ENCODE measurements around the gene CTTN.
"Not testable (repeated sequence)": the region's sequence is repeated elsewhere in the genome, so short reads cannot be mapped to it uniquely, and the experiment has no call there.

CTTN gene

DNA sequence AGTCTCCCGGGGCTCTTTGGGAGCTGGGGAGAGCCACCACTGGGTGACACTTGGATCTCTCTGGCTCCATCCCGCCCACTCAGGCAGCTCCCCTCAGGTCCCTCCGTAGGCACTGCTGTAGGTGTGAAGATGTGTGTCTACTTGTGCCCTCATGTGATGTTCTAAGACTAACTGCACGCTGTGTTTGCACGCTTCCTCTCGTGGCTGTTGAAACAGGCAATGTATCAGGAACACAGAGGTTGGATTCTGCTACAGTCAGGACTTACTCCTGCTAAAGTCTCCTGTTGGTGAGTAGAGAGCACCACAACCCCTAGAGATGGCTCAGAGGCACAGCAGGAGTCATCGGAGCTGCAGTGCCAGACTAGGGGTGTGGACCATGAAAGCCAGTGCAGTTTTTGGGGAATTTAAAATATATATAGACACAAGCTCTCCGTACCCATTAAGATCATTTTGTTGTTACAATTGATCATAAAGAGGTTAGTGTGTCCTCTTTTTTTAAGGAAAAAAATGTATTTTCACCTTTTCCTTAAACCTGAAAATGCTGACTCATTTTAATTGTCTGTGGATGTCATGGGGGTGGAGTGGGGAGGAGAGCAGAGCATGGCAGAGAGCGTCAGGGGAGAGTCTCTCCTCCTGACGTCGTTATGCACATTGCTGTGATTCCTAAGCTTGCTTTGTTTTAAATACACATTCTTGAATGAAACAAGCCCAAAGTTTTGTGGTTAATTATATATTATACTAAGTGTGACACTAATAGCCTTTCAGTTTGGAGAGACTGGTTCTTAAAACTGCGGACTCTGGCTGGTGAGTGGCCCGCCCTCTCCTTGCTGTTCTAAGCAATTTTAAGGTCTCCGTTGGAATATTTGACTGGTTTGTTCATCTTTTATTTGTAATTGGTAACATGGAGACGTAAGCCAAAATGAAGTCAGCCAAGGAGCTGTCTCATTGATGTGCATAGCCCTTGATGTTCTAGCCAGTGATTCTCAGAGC, 16.2 kb upstream of the CTTN start:
- peak; percentile 84 for DNase-seq

DNA sequence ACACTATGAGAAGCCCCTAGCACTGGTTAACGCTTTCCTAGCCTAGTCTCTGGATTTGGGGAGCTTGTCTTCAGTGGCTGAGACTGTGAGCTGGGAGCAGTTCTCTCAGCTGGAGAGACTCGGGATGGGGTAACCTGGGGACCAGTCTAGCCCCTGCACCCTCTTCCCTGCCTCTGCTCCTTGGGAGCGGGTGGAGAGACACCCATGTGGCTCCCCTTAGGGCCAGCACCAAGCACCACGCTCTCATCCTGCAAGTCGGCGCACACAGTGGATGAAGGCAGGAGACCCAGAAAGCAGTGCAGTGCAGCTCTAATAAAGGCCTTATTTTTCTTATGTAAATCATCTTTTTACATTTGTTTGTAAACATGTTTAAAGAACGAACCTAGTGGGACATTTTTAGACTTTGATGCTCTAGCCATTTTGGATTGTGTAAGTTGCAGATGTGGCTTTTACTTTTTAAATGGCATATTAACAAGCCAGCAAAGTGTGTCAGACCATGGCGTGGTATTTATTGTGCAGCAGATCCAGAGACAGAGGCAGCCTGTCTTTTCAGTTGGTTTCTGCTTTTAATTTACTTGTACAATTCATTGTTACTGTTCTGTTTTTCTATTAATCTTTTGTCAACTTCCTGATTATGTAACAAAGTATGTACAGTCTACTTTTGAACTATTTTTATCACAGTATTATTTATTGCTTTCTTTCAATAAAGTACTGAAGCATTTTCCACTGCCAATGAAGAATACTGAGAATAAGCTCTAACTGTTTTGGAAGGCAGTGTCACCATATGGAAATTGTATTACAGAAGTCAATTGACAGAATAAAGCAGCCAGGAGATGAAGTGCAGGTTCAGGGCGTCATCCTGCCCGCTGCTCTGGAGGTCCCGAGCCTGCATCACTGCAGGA, 14.4 kb upstream of the CTTN start:
- peak; percentile 12 for DNase-seq

DNA sequence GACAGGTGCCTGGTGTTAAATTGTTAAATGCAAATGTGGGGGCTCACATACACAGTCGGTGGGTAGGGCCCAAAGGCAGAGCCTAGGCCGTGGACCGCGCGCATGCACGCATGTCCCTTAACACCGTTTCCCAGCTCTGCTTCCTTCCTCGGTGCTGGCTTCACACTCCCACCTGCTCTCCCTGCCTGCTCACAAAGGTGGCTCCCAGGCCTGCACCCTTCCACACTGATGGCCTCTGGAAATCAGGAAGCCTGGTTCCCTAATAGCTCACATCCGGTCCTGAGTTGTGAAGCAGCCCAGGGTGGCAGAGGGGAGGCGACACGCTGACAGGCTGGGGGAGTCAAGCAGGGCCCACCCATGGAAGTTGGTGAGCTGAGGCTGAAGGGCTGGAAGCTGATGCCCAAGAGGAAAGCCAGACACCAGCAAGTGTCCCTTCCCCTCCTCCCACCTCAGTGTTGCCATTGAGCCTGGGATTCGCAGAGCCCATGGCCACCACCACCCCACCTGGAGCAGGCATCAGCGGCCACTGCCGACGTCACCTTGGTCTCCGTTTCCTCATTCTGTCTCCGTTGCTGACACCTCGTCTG, 13.7 kb upstream of the CTTN start:
- no peak for DNase-seq

DNA sequence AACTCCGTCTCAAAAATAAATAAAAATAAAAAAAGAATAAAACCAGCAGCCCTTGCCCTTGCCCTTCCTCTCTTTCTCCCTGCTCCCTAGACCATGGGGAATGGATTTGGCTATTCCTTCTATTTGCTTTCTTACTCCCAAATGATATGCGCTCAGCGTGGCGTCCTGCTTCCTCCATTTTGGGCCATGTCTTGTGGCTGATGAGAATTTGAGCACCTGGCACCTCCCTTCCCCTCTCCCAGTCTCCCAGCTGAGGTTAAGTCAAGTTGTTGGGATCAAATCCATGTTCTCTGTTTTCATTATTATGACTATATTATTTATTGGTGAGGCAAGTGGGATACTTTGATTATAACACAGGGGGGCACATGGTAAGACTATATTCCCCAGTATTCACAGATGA, 10.8 kb upstream of the CTTN start:
- no peak for DNase-seq

DNA sequence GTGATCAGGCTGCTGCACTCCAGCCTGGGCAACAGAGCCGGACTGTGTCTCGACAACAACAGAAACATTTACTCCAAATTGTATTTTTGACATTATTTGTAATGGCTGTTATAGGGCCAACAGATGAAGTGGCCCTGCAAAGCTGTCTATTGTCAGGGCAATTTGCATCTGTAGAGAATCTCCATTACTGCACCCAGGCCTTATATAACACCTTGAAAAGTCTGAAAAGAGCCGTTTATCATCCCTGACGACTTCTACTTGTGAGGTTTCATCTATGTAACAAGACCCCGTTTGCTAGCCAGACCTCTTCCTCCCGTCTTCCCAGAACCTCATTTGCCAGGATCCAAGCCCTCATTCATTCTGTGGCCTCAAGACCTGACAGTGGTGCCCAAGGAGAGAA, 9.1 kb upstream of the CTTN start:
- DNase-seq: no peak

DNA sequence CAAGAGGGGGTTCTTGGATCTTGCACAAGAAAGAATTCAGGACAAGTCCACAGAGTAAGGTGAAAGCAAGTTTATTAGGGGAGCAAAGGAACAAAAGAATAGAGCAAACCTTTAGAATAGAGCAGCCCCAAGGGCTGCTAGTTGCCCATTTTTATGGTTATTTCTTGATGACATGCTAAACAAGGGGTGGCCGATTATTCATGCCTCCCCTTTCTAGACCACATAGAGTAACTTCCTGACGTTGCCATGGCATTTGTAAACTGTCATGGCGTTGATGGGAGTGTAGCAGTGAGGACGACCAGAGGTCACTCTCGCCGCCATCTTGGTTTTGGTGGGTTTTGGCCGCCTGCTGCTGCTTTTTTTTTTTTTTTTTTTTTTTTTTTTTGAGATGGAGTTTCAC, 7.4 kb upstream of the CTTN start:
- not testable (repeated sequence) for DNase-seq

DNA sequence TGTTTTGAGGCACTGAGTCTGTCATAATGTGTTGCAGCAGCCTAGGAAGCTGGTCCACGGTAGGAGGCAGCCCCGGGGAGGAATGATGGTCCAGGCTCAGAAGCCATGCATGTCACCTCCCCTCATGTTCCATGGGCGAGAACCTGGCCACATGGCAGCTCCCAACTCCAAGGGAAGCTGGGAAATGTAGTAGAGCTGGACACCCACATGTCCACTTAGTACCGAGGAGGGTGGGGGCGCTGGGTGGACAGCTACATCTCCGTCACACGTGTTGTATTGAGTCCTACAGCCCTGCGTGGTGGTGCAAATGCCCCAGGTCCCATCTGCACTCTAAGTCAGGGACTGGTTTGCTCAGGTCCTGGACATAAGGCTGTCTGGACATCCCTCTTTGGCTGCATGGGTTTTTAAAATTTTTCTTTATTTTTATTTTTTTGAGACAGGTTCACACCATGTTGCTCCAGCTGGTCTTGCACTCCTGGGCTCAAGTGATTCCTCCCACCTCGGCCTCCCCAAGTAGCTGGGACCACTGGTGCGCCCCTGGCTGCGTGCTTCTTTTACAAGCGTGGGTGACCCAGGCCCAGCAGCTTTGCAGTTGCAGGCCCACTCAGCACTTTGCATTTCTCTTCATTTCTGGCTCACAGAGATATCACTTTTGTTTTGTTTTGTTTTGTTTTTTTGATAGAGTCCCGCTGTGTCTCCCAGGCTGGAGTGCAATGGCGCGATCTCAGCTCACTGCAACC, 3.9 kb upstream of the CTTN start:
- DNase-seq: no peak

DNA sequence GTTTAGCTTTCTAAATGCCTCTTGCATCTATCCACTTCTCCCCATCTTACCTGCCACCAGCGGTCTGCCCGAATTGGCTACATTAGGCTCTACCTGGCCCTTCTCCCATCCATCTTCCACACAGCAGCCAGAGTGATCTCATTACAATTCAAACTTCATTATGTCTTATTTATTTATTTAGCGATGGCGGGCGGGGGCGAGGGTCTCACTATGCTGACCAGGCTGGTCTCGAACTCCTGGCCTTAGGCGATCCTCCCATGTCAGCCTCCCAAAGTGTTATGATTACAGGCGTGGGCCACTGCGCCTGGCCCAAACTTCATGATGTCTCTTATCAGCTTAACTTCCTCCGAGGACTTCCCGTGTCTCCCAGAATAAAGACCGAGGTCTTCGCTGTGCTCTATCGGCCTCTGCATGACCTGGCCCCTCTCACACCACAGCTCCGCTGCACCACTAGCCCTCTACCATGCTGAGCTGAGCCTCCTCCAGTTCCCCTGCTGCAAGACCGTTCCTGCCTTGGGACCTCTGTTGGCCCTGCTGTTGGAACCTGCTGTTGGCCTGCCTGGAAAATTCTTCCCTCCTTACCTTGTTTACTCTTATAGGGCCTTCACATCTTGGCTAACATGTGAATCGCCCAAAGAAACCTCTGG, 870 bp upstream of the CTTN start:
- DNase-seq: peak; percentile 8

DNA sequence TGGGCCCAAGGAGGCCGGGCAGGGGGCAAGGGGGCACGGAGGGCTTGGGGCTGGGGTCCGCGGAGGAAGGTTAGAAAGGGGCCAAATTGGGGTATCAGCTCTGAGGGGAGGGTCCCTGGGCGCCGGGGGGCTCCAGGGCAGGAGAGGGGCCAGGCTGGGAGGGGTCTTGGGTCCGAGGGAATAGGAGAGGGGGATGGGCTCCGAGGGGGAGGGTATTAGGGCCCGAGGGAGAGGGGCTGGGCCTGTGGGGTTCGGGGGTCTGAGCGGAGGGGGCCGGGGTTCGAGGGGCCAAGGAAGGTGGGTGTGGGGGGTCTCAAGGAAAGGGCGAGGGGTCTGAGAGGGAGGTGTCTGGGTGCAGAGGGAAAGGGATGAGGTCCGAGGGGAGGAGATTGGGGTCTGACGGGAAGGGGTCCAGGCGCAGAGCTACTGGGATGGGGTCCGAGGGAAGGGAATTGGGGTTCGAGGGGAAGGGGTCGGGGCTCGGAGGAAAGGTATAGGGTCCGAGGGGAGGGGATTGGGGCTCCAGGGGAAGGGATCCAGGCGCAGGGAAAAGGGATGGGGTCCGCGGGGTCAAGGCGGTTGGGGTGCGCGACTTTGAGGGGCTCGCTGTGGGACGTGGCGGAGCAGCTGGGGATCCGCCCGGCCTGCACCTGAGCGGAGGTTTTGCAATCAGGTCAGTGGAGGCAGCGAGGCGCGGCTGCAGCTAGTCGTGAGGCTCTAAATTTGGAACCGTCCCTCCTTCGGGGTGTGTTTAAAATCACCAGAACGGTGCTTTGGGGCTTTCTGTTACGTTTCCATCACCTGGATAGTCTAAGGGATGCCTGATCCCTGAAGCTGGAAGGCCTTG, 728 bp downstream of the CTTN start:
- no peak for DNase-seq

DNA sequence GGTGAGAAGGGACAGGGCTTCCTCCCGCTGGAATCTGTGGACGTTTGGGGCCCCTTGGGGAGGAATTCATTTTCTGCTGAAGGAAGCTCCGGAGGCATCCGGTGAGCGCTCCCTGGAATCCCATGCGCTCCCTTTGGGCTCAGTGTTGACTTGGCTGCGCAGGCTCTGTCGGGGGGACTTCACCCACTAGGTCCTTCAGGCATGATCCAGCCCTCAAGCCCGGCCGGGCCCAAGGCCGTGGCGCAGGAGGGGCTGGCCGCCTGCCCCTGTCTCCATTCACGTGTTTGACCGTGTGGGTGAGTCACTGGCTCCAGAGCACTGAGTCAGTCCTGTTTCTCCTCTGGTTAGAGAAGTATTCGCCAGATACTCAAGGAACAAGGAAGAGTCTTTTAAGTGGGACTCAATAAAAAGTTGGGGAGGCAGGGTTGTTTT, 1.4 kb downstream of the CTTN start:
- DNase-seq: peak; percentile 95

DNA sequence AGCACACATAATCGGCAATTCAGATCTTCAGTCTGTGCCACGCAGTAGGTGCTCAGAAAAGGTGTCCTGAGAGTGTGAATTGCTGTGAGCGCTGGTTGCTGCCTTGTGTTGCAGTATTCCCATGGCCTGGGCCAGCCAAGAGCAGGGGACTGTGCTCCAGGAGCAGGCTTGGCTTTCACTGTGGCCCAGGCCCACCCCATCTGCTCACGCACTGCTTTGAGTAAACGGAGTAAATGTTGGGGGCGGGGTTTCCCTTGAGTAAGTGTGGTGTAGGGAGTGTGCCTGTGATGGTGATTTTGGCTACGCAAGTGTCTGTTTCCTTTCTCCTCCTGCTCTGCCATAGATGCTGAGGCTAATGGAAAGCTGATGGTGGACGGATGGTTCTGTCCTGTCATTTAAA, 2.3 kb downstream of the CTTN start:
- DNase-seq: no peak

DNA sequence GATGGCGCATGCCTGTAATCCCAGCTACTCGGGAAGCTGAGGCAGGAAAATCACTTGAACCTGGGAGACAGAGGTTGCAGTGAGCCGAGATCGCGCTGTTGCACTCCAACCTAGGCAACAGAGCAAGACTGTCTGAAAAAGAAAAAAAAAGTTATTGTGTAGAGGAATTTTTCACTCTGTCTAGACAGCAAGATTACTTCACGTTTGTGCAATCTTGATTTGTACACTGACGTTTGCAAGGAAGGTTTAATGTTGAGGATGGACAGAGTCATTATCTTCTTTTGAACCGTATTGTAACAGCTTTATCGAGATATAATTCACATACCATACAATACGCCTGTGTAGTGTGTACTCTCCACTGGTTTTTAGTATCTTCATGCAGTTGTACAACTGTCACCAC, 3.7 kb downstream of the CTTN start:
- DNase-seq: no peak

DNA sequence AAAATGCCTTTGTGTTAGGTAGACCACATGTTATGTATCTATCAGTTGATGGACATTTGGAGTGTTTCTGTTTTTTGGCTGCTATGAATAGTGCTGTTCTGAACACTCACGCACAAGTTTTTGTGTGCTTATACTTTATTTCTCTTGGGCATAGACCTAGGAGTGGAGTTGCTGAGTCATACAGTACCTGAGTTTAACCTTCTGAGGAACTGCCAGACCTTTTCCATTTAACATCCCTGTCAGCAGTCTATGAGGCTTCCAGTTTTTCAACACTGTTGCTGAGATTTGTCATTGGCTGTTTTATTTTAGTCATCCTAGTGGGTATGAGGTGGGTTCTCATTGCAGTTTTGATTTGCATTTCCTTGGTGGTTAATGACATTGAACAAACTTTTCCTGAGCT, 4.4 kb downstream of the CTTN start:
- DNase-seq: no peak

DNA sequence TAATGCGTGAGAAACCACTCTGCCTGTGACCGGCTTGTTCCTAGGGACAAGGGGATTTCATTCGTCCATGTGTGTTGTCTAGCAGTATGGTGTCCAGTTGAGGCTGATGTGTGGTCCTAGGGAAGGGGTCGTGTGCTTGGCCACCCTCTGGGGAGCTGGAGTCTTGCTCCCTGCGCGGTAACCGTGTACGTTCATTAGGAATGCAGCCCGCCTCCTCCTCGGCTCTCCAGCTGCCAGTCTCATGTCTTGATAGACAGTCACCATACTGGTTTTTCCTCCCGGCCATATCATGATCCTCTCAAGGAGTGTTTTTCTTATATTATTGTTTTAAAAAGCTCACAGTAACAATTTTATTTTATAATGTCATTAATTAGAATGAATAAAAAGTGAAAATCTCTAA, 5.9 kb downstream of the CTTN start:
- no peak for DNase-seq

DNA sequence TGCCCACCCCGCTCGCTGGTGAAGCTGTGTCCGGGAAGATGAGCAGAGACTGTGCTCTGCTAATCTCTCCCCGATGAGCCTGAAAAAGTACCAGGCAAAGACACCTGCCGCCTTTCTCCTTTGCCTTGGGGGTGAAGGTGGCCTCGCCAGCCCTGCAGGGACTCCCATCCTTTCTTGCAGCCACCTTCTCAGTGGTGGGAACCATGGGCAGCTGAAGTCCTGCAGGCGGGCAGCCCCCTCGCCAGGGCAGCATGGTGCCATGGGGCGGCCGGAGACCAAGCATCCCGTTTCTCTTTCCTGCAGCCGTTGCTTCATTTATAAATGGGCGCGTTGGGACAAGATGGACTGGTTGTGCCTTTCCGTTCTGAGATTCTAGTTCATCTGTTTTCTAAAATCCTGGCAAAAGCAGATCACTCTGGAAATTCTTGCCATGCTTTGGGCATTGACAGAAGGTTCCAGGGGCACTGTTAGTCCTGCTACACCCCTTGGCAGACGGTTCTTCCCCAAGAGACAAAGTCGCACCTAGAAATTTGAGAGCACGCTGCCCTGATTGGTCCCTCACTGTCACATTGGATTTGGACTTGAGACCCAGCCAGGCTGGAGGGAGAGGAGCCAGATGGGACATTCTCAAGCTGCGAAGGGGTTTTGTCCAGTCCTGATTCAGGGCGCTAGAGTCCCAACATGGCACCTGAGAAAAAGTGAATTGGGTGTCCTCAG, 7.5 kb downstream of the CTTN start:
- no peak for DNase-seq

DNA sequence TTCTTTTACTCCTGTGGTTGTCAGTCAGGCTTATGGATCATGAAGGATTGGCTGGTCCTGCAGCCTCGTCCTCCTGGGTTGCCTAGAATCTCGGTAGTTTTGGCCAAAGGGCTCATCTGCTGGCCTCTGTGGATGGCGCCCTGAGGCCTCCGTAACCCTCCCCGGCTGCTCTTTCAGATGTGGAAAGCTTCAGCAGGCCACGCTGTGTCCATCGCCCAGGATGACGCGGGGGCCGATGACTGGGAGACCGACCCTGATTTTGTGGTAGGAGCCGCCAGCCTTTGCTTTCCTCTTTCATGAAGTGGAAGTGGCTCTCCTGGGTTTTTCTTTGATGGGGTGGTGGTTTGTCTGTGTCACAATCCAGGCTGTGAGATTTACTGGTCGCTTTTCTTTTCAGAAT, 8.8 kb downstream of the CTTN start:
- no peak for DNase-seq

DNA sequence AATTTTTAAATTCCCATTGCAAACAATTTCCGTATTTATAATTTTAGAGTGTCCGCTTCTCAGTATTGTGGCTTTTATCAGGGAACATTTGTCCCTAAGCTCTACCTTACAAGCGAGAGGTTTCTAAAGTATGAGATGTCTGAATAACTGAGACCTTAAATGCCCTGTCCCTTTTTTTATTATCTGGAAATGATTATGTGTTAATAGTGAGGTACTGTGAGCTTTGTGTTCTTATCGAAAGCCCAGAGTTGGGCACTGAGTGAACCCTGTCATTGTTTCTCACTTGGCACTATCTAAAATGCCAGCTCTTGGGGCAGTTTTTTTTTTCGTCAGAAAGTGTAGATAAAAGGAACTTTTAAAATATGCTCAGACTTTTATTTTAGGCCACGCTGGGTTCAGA, 9.5 kb downstream of the CTTN start:
- no peak for DNase-seq

DNA sequence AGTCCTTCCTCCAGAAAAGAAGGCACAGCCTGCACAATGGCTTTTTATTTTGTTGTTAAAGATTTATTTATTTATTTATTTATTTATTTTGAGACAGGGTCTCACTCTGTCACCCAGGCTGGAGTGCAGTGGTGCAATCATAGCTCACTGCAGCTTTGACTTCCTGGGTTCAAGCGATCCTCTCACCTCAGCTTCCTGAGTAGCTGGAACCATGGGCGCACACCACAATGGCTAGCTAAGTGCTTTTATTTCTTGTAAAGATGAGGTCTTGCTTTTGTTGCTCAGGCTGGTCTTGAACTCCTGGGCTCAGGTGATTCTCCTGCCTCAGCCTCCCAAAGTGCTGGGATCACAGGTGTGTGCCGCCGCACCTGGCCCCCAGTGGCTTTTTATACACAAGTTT, 10.0 kb downstream of the CTTN start:
- DNase-seq: not testable (repeated sequence)

DNA sequence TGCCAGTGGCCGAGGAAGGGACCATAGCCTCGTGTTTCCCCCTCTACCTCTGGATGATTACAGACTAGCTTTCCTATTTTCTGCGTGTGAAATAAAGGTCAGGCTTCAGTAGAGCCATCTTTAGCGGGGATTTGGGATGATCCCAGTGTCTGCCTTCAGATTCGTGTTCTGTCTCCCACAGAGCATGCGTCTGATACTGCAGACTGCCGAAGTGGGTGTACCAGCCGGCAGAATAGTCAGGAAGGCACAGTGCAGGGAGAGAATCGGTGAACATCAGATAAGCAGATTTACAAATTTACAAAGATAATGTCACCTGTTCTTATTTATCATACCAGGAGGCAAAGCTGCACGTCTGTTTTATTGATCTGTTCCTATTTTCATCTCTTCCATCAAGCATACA, 11.1 kb downstream of the CTTN start:
- DNase-seq: no peak

DNA sequence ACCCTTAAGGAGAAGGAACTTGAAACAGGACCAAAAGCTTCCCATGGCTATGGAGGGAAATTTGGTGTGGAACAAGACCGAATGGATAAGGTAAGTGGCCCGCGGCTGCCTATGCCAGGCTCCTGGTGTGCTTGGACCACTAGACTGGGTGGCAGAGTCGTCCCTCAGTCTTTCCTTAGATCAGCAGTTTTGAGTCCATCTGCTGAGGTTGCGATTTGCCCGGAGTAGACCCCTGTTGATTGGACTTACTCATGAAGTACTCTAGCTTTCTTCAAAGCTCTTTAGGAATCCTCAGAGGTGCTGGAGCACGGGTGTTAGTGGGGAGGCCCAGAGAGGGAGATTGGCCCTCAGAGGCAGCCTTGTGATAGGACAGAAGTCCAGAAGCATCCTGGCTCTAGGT, 11.5 kb downstream of the CTTN start:
- no peak for DNase-seq

Measured in fibroblast of skin of right biceps (primary cell).